K562 (cell line): ENCODE results near the gene DZIP1. TPM values are rescaled to one million over a fixed set of nuclear protein-coding genes. Genes with fewer than 3 reads are reported as not detected.

Source experiments
- ATAC-seq: fragments of 200-7000 bp; cut with Tn5 transposase; 3 replicates; pipeline ENCODE4 v1.9.1; 2020; ENCODE audit warnings: moderate library complexity
- BruUV-seq: library from RNA; stranded (reverse); fragments of 400-500 nt; replicated peaks from 2 replicates; lab custom pipeline; 2021; lab: Mats Ljungman, UMichigan
- CTCF ChIA-PET: fragments of 300-600 bp; formaldehyde crosslinking; extraction: SDS; loops from one replicate; lab custom pipeline; 2021; ENCODE audit warnings: low intra/inter-chr PET ratio; lab: Yijun Ruan, JAX
- POLR2A ChIA-PET: fragments of 300-600, 350-650 bp; sonication (Branson Sonifier 250); formaldehyde crosslinking; extraction: SDS; loops from one replicate; lab custom pipeline; 2021; ENCODE audit warnings: antibody characterized with exemption, inconsistent platforms; lab: Yijun Ruan, JAX
- DNase-seq, 4 experiments: peaks; one replicate each; pipeline versions ENCODE4 v3.0.0 to v3.0.0-alpha.2; 2011 to 2018; ENCODE audit warnings: low spot score in 3 of 4, mixed read lengths in 3 of 4; ENCODE audit errors: extremely low read depth in 1 of 4
- FAIRE-seq: peaks from 2 replicates; lab custom pipeline; 2011; peaks lifted over from hg19 to GRCh38; lab: Jason Lieb, UNC
- H2AFZ ChIP-seq: 2 replicates; pipeline ENCODE4 v1.6.0; 2011; ENCODE audit warnings: low read depth, low read length, control low read depth, inconsistent platforms
- H3K27ac ChIP-seq: fragments of 200-600 bp; 3 replicates; pipeline ENCODE4 v1.8.0; 2011; ENCODE audit warnings: low read depth, mild to moderate bottlenecking, control low read depth, inconsistent platforms, low read length, moderate library complexity, mixed read lengths; ENCODE audit errors: extremely low read depth
- H3K27me3 ChIP-seq, 2 experiments: fragments of 300-600 bp in 1 of 2; 2 replicates in 1 of 2; 3 replicates in 1 of 2; pipeline versions ENCODE4 v1.6.0 to v1.8.0; 2011; ENCODE audit warnings: inconsistent platforms in 2 of 2, low read length in 2 of 2, mild to moderate bottlenecking in 1 of 2, mixed read lengths in 1 of 2, moderate library complexity in 1 of 2; ENCODE audit not compliant: control insufficient read depth in 2 of 2, insufficient read depth in 2 of 2
- H3K36me3 ChIP-seq: fragments of 300-600 bp; 3 replicates; pipeline ENCODE4 v1.8.0; 2011; ENCODE audit warnings: mild to moderate bottlenecking, low read length, inconsistent platforms; ENCODE audit not compliant: control insufficient read depth, insufficient read depth
- H3K4me1 ChIP-seq, 2 experiments: fragments of 200-600 bp in 1 of 2; replicated peaks in 1 of 2; 2 replicates in 1 of 2; 3 replicates in 1 of 2; pipeline versions ENCODE4 v1.5.1 to v1.8.0; 2011; ENCODE audit warnings: inconsistent platforms in 2 of 2, low read length in 2 of 2, mild to moderate bottlenecking in 1 of 2, mixed read lengths in 1 of 2, moderate library complexity in 1 of 2; ENCODE audit not compliant: control insufficient read depth in 2 of 2, insufficient read depth in 2 of 2
- H3K4me2 ChIP-seq: 2 replicates; pipeline ENCODE4 v1.6.1; 2011; ENCODE audit warnings: low read length, control low read depth, inconsistent platforms, mixed read lengths; ENCODE audit not compliant: insufficient read depth
- H3K4me3 ChIP-seq: fragments of 200-600 bp; sonication (generic), shearing (Covaris generic); 2 replicates; pipeline ENCODE4 v1.5.1; 2016; ENCODE audit warnings: control low read depth, inconsistent platforms
- H3K79me2 ChIP-seq: fragments of 200-600 bp; 3 replicates; pipeline ENCODE4 v1.8.0; 2011; ENCODE audit warnings: low read length, inconsistent platforms; ENCODE audit not compliant: control insufficient read depth, insufficient read depth
- H3K9ac ChIP-seq, 2 experiments: 2 replicates each; pipeline versions ENCODE4 v1.6.0 to v1.6.1; 2011; ENCODE audit warnings: low read depth in 2 of 2, low read length in 2 of 2, control low read depth in 1 of 2, inconsistent platforms in 1 of 2, mild to moderate bottlenecking in 1 of 2, mixed read lengths in 1 of 2; ENCODE audit not compliant: insufficient read depth in 1 of 2
- H3K9me1 ChIP-seq: one replicate; pipeline ENCODE4 v1.6.0; 2011; ENCODE audit warnings: inconsistent platforms, mild to moderate bottlenecking, low read length, moderate library complexity; ENCODE audit not compliant: control insufficient read depth, insufficient read depth
- H3K9me3 ChIP-seq: replicated peaks from 2 replicates; pipeline ENCODE4 v1.5.1; 2011; ENCODE audit warnings: low read depth, low read length, inconsistent platforms; ENCODE audit not compliant: control insufficient read depth, insufficient read depth
- H4K20me1 ChIP-seq: replicated peaks from 2 replicates; pipeline ENCODE4 v1.6.1; 2011; ENCODE audit warnings: low read length, inconsistent platforms, mixed read lengths; ENCODE audit not compliant: control insufficient read depth, insufficient read depth
- E4F1 ChIP-seq: fragments of 250-450 bp; sonication (Bioruptor Pico); IDR thresholded peaks from 2 replicates; pipeline ENCODE4 v1.5.0; 2021; ENCODE audit warnings: mild to moderate bottlenecking, borderline replicate concordance
- U2AF2 ChIP-seq: fragments of 200-400 bp; formaldehyde crosslinking; optimal IDR thresholded peaks from 2 replicates; pipeline ENCODE3; 2017; ENCODE audit warnings: low read depth, mild to moderate bottlenecking, low read length
- ZC3H4 ChIP-seq: sonication (generic); formaldehyde crosslinking; IDR thresholded peaks from 2 replicates; pipeline ENCODE4 v1.9.0; 2021; ENCODE audit warnings: missing genetic modification reagents, borderline replicate concordance
- WGBS: fragments of 100-300 bp; shearing (Covaris generic); methylation state at CpG from one replicate; pipeline ENCODE4 v1.1.6; 2016; ENCODE audit warnings: low coverage, mixed read lengths; ENCODE audit not compliant: insufficient coverage; ENCODE audit errors: missing lambda C conversion rate; 5-methylcytosine and 5-hydroxymethylcytosine counted together
- in situ Hi-C: fragments of 300-500 bp; cut with MboI; formaldehyde crosslinking; loops from 4 replicates; pipeline ENCODE4 v1.15.0; 2018; ENCODE audit warnings: inconsistent platforms, mixed read lengths
- intact Hi-C: fragments of 100-400 bp; cut with micrococcal nuclease; formaldehyde crosslinking; loops from 2 replicates; pipeline ENCODE4 v1.14.2; 2022
- polyA plus RNA-seq, 8 experiments: library from polyadenylated mRNA; depleted of rRNA in 4 of 8; stranded (reverse) in 5 of 8; unstranded in 3 of 8; fragments of >200 nt; fragmentation: Nextera tagmentation in 2 of 8; fragmentation: Illumina TruSeq in 1 of 8; extraction: Ambion mirVana in 2 of 8; extraction: Trizol in 1 of 8; gene quantifications; 2 replicates each; pipeline versions ENCODE4 v1.2.1 to v1.2.3, GENCODE V29; 2011 to 2014; ENCODE audit warnings: inconsistent platforms in 1 of 8, missing spikeins in 1 of 8
- total RNA-seq, 7 experiments: library from RNA; depleted of rRNA in 6 of 7; stranded (reverse); fragments of >200 nt in 6 of 7; fragmentation: Illumina TruSeq in 2 of 7; extraction: Trizol in 2 of 7; gene quantifications; 2 replicates each; pipeline versions ENCODE4 v1.2.1 to v1.2.3, GENCODE V29; 2011 to 2021; ENCODE audit warnings: low replicate concordance in 1 of 7

DZIP1 gene
- total and polyA plus RNA-seq, 9 of the 15 experiments (the other 6 are each of a cell fraction or from before 2014, with no cell fraction given), result 0.07 TPM; not detected in 8

- Histone ChIP-seq H3K9ac (no peak overlapping the region), H3K4me1 (peaks cover 0 to 7% of the 10 kb centered on the region in 2 experiments; a peak in 2 of 5 replicates), H4K20me1 (no peaks in the 10 kb centered on the region), H3K36me3 (no peaks in the 10 kb centered on the region), H3K4me2 (no peak overlapping the region), H3K9me3 (no peaks in the 10 kb centered on the region), H3K79me2 (no peaks in the 10 kb centered on the region), H3K4me3 (no peak overlapping the region), H3K27ac (no peak overlapping the region), H3K27me3 (peaks cover 22 to 32% of the 10 kb centered on the region in 2 experiments), H3K9me1 (no peaks in the 10 kb centered on the region), H2AFZ (no peak overlapping the region)
- WGBS, result 6% methylated on average over 19 of the region's 29 CpGs
- FAIRE-seq (no peak), ATAC-seq (no peak), DNase-seq (no peak)
- POLR2A ChIA-PET, result no interaction called here
- TF ChIP-seq U2AF2 (no peak), E4F1 (CRISPR knock-in tag) (no peak), ZC3H4 (CRISPR knock-in tag) (no peak)
- CTCF ChIA-PET, result no interaction called here
- no TSS peak for BruUV-seq
- in situ Hi-C loops, result no loop called here
- intact Hi-C loops, result loop anchor here (10.0 kb wide), 1 partner anchor 59 kb away; no protein-coding TSS in a partner anchor
Measured at GRCh38 chr13:95553581-95554385, 90.7 kb downstream of the DZIP1 start.
